Activated naive CD4-positive, alpha-beta T cell treated with anti-CD3 and anti-CD28 coated beads for 36 hours (primary cell): Measurements from ENCODE around the gene SLC23A3. TPM values are rescaled to one million over a fixed set of nuclear protein-coding genes. Genes with fewer than 3 reads are reported as not detected.
A peak's percentile ranks its signal among the peaks of the same experiment; 100 is the strongest.
"Not testable (repeated sequence)": the region's sequence is repeated elsewhere in the genome, so short reads cannot be mapped to it uniquely, and the experiment has no call there.

Source experiments
- CTCF ChIA-PET: fragments of 350-600 bp; sonication (Branson Sonifier 250); formaldehyde crosslinking; loops from one replicate; lab custom pipeline; 2021; ENCODE audit warnings: antibody characterized with exemption; lab: Charles Lee
- DNase-seq: peaks from one replicate; pipeline ENCODE4 v3.0.0-alpha.2; 2020
- H3K27ac Mint-ChIP-seq: one replicate; pipeline ENCODE4 v1.8.0; 2021; ENCODE audit warnings: mild to moderate bottlenecking, mixed read lengths
- H3K27me3 Mint-ChIP-seq: one replicate; pipeline ENCODE4 v1.8.0; 2021; ENCODE audit warnings: low read depth, mixed read lengths
- H3K36me3 Mint-ChIP-seq: one replicate; pipeline ENCODE4 v1.8.0; 2021; ENCODE audit warnings: low read depth, mixed read lengths
- H3K4me1 Mint-ChIP-seq: one replicate; pipeline ENCODE4 v1.8.0; 2021; ENCODE audit warnings: low read depth, mixed read lengths
- H3K4me3 Mint-ChIP-seq: one replicate; pipeline ENCODE4 v1.8.0; 2021; ENCODE audit warnings: mild to moderate bottlenecking, moderate library complexity, mixed read lengths
- H3K9me3 Mint-ChIP-seq: one replicate; pipeline ENCODE4 v1.8.0; 2021; ENCODE audit warnings: mixed read lengths
- intact Hi-C: fragments of 100-400 bp; cut with micrococcal nuclease; formaldehyde crosslinking; loops from one replicate; pipeline ENCODE4 v1.15.1; 2023
- total RNA-seq, 2 experiments: library from RNA; stranded (reverse); gene quantifications; one replicate each; pipeline ENCODE4 v1.2.3, GENCODE V29; 2021

The SLC23A3 gene
- total RNA-seq, 2 experiments from 2014 or later = 0.84 to 0.95 TPM

DNA sequence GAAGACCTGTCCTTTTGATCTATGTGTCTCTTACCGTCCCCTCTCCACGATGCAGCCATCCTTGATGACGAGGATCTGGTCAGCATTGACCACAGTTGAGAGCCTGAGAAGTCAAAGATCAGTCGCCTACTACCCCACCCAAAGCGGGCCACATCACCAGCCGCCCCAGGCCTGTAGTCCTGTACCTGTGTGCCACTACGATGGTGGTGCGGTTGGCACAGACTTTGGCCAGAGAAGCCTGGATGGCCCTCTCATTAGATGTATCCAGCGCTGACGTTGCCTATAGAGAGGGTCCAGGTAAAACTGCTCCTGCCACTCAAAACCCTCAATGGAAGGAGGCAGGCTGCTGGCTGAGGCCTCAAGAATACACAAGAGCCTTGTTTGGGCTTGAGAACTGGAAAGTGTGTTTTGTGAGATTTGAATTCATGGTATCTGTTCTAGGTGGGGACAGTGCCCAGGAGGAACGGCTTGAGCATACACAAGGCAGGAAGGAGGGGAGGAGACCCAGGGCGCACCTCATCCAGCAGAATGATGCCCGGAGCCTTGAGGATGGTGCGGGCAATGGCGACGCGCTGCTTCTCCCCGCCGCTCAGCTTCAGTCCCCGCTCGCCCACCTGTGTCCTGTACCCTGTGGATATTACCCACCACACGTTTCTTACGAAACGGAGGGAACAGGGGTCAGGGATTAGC, 40.5 kb upstream of the SLC23A3 start:
- no peak overlapping the region for H3K4me3 Mint-ChIP-seq
- H3K9me3 Mint-ChIP-seq = no peaks in the 10 kb centered on the region
- no peak overlapping the region for H3K27ac Mint-ChIP-seq
- DNase-seq = no peak
- CTCF ChIA-PET = interaction anchor here (0.5 to 2.1 kb wide), 2 partner anchors 34 to 39 kb away, joined by 3 to 7 read pairs; partner anchors contain the start of gene CNPPD1
- H3K4me1 Mint-ChIP-seq = peaks cover 32% of the 10 kb centered on the region
- H3K27me3 Mint-ChIP-seq = no peaks in the 10 kb centered on the region
- peaks cover 18% of the 10 kb centered on the region for H3K36me3 Mint-ChIP-seq
- intact Hi-C loops = no loop called here

DNA sequence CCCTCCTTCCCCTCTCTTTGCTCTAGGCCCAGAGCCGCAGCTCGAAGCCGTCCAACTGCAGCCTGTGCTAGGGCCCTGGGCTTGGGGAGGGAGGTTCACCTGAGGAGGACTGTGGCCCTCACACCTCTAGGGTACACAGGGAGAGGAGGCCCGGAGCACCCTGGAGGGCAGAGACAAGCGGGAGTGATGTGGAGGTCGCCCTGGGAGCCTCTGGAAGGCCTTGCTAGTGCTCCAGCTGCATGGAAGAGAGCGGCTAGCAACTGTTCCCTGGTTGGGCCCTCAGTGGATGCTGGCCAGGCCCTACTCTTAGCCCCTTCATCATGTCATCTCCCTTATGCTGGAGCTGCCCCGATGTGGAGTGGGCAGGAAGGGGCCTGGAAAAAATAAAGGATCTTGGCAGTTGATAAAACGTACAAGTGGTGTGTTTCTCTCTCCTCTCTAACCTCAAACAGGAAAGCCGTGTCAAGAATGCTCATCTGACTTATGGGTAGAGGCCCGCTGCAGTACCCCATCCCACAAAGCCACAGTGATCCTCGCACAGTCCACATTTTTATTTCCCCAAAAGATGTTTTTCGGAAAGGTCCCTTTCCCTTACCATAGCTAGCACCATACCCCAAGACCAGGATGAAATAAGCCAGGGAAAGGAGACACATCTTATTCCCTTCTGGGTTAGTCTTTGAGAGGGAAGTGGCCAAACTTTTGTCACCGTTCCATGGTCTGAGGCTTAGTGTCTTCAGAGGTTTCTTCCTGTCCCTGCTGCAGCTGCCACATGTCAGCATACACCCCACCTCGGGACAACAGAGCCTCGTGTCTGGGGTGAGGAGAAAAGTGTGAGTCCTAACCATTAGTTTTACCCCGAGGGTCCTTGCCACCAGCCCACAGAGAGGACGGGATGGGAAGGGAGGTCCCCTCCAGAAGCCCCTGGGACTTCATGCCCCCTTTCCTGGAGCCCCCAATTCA, 39.7 kb upstream of the SLC23A3 start:
- no peak for DNase-seq
- Mint-ChIP-seq H3K27ac (peak overlapping the region; percentile 78), H3K4me3 (no peak overlapping the region), H3K36me3 (peaks cover 18% of the 10 kb centered on the region), H3K9me3 (peaks cover under 1% of the 10 kb centered on the region), H3K27me3 (no peaks in the 10 kb centered on the region), H3K4me1 (peaks cover 32% of the 10 kb centered on the region)
- CTCF ChIA-PET = interaction anchor here (1.0 to 4.0 kb wide), 4 partner anchors 35 to 86 kb away, joined by 3 to 21 read pairs (median 4); no protein-coding TSS in a partner anchor
- intact Hi-C loops = no loop called here

DNA sequence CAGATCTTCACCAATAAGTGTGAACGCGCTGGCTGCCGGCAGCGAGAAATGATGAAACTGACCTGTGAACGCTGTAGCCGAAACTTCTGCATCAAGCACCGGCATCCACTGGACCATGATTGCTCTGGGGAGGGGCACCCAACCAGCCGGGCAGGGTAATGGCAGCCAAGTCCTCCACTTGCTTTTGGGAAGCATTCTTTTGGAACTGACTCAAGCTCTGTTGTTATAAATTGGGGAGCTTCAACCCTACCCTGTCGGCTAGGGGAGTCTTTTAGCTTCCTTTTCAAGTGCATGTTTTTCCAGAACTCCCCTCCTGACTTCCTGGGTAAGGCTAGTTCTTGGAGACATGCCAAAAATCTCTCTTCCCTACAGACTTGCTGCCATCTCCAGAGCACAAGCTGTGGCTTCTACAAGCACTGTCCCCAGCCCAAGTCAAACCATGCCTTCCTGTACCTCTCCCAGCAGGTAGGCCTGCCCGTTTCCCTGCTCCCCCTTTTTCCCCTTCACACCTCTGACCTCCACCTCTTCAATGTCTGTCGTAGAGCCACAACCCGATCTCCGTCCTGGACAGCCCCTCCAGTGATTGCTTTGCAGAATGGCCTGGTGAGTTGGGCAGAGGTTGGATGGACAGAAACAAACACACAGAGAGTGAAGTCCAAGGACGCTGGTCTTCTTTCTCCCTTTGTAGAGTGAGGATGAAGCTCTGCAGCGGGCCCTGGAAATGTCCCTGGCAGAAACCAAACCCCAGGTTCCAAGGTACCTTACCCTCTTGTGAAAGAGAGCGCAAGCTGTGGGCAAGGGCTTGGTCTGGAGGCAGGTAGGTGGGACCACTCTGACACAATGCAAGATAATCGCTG, 38.3 kb upstream of the SLC23A3 start:
- peak overlapping the region; percentile 78 for H3K27ac Mint-ChIP-seq
- intact Hi-C loops = loop anchor here (1.0 to 2.0 kb wide), 2 partner anchors 11 to 179 kb away; partner anchors contain the start of gene DNPEP
- peaks cover 32% of the 10 kb centered on the region for H3K4me1 Mint-ChIP-seq
- peaks cover 3% of the 10 kb centered on the region for H3K9me3 Mint-ChIP-seq
- CTCF ChIA-PET = interaction anchor here (0.5 to 4.0 kb wide), 9 partner anchors 36 to 163 kb away, joined by 3 to 21 read pairs (median 4); partner anchors contain the start of gene DNAJB2
- no peaks in the 10 kb centered on the region for H3K27me3 Mint-ChIP-seq
- DNase-seq = no peak
- H3K4me3 Mint-ChIP-seq = peak overlapping the region; percentile 94
- peaks cover 13% of the 10 kb centered on the region for H3K36me3 Mint-ChIP-seq

DNA sequence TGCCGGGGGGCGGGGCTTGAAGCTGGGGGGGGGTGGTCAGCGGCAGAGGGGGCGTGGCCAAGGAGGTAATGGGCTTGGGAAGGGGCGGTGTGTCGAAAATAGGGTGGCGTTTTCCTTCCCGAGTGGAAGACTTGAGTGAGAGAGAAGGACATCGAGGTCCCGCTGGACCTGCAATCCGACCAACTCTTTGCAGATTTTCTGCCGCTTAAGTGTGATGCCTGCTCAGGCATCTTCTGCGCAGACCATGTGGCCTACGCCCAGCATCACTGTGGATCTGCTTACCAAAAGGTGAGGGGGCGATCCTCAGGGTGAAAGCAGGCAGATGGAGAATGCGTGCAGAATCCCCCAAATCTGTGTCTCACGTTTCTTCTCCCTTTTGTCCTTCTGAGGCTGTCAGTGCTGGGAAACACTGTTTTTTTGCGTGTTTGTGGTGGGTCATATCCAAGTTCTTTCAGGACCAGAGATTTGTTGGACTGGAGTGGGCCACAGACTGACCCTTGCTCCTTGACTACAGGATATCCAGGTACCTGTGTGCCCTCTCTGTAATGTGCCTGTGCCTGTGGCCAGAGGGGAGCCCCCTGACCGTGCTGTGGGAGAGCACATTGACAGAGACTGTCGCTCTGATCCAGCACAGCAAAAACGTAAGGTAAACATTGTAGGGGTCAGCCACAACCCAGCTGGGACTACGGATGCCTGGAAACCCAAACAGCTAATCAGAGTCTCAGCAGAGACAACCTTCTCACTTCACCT, 37.5 kb upstream of the SLC23A3 start:
- H3K4me1 Mint-ChIP-seq = peaks cover 32% of the 10 kb centered on the region

DNA sequence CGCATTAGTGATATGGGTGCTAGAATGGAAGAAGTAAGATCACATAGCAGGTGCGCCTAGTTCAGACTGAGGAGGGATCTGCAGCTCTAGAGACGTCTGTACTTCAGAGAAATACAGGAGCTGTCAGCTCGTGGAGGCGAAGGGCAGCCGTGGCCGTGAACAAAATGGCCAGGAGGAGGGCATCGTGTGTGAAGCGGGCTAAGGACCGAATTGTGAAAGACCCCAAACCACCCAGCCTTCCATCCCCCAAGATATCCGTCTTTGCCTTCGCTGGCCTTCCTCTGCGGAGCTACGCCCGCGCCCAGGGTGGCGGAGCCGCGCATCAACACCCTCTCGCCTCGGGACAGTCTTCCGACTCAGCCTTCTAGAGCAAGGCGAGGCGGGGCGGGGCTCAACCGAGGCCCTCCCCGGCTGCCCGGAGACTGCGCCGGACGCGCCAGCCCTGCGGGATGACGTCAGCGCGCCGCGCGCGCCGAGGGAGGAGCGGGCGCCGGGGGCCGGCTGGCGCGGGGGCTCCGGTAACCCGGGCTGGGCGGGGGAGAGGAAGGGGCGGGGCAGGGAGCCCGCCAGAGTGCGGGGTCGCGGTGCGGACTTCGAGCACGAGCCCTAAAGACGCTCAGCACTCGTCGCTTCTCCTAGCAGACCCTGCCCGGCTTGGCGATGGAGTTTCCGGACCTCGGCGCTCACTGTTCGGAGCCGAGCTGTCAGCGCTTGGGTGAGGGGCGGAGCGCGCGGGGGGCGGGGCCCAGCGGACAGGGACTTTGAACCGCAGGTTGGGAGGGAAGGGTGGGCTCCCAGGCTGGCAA, 36.7 kb upstream of the SLC23A3 start, which contains the start of gene ZFAND2B:
TSS of gene ZFAND2B (plus strand) at position 455 of the 806 bp plus-strand sequence. CDS start at position 661, 206 bp downstream.
- intact Hi-C loops = loop anchor here (1.0 to 2.0 kb wide), 8 partner anchors 13 to 638 kb away; partner anchors contain the start of genes ANKZF1, ATG9A, CNOT9 and DNAJB2

More for the DNA sequence above, 37.5 kb upstream of the SLC23A3 start:
- Mint-ChIP-seq H3K27me3 (no peaks in the 10 kb centered on the region), H3K27ac (peak overlapping the region; percentile 96), H3K4me3 (peak overlapping the region; percentile 94), H3K36me3 (peaks cover 13% of the 10 kb centered on the region), H3K9me3 (peaks cover 3% of the 10 kb centered on the region)
- intact Hi-C loops = loop anchor here (1.0 to 2.0 kb wide), 2 partner anchors 12 to 179 kb away; partner anchors contain the start of gene DNPEP
- no peak for DNase-seq
- CTCF ChIA-PET = interaction anchor here (0.5 to 4.0 kb wide), 15 partner anchors 24 to 166 kb away, joined by 3 to 21 read pairs (median 4); partner anchors contain the start of genes CNPPD1, DNAJB2, NHEJ1 and SLC23A3

DNA sequence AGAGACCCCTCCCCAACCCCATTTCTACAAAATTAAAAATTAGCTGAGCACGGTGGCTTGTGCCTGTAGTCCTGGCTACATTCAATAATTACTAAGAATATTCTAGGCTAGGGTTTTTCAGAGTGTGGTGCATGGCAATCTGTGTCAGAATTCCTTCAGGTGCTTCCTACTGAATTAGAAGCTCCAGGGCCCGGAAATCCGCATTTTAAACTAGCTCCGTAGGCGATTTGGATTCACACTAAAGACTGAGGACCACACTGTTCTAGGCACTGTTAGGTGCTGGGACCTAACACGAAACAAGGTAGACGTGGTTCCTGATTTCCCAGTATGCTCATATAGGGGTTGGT, 36.1 kb upstream of the SLC23A3 start:
- Mint-ChIP-seq H3K4me3 (peak overlapping the region; percentile 94), H3K9me3 (peaks cover 5% of the 10 kb centered on the region), H3K36me3 (peaks cover 9% of the 10 kb centered on the region), H3K27ac (peak overlapping the region; percentile 96), H3K27me3 (no peaks in the 10 kb centered on the region), H3K4me1 (peaks cover 29% of the 10 kb centered on the region)
- CTCF ChIA-PET = interaction anchor here (0.9 to 4.0 kb wide), 13 partner anchors 9 to 308 kb away, joined by 3 to 21 read pairs (median 5); partner anchors contain the start of genes CNPPD1, DNAJB2, NHEJ1 and SLC23A3
- intact Hi-C loops = loop anchor here (1.0 to 2.0 kb wide), 7 partner anchors 23 to 638 kb away; partner anchors contain the start of genes ANKZF1, ATG9A, CNOT9 and DNAJB2
- no peak for DNase-seq

More for the DNA sequence above, 36.7 kb upstream of the SLC23A3 start, which contains the start of gene ZFAND2B:
- Mint-ChIP-seq H3K36me3 (peaks cover 9% of the 10 kb centered on the region), H3K27ac (peak within 1 kb of the TSS; percentile 96), H3K4me3 (peak within 1 kb of the TSS; percentile 94), H3K4me1 (peaks cover 32% of the 10 kb centered on the region), H3K27me3 (no peaks in the 10 kb centered on the region), H3K9me3 (peaks cover 3% of the 10 kb centered on the region)
- CTCF ChIA-PET = interaction anchor here (0.6 to 4.0 kb wide), 14 partner anchors 10 to 309 kb away, joined by 3 to 21 read pairs (median 4); partner anchors contain the start of genes CNPPD1, DNAJB2, NHEJ1 and SLC23A3
- DNase-seq = peak; percentile 94

DNA sequence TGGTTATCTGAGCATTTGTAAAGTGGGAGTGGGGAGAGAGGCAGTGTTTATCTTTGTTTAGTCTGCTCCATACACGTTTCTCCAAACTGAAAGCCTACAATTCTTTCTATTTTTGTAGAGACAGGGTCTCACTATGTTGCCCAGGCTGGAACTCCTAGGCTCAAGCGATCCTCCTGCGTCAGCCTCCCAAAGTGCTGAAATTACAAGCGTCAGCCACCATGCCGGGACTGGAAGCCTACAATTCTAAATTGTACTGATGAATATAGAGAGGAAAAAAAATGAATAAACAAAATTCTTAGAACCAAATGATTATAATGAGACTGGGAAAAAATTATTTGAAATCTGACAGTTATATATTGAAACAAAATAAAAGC, 35.3 kb upstream of the SLC23A3 start:
- CTCF ChIA-PET = interaction anchor here (0.6 kb wide), 1 partner anchor 109 kb away, joined by 3 read pairs; no protein-coding TSS in a partner anchor
- H3K9me3 Mint-ChIP-seq = peaks cover 7% of the 10 kb centered on the region
- intact Hi-C loops = no loop called here
- H3K27ac Mint-ChIP-seq = peak overlapping the region; percentile 30
- peaks cover 9% of the 10 kb centered on the region for H3K36me3 Mint-ChIP-seq
- peaks cover 32% of the 10 kb centered on the region for H3K4me1 Mint-ChIP-seq
- H3K4me3 Mint-ChIP-seq = peak overlapping the region; percentile 32
- no peak for DNase-seq
- H3K27me3 Mint-ChIP-seq = no peaks in the 10 kb centered on the region

DNA sequence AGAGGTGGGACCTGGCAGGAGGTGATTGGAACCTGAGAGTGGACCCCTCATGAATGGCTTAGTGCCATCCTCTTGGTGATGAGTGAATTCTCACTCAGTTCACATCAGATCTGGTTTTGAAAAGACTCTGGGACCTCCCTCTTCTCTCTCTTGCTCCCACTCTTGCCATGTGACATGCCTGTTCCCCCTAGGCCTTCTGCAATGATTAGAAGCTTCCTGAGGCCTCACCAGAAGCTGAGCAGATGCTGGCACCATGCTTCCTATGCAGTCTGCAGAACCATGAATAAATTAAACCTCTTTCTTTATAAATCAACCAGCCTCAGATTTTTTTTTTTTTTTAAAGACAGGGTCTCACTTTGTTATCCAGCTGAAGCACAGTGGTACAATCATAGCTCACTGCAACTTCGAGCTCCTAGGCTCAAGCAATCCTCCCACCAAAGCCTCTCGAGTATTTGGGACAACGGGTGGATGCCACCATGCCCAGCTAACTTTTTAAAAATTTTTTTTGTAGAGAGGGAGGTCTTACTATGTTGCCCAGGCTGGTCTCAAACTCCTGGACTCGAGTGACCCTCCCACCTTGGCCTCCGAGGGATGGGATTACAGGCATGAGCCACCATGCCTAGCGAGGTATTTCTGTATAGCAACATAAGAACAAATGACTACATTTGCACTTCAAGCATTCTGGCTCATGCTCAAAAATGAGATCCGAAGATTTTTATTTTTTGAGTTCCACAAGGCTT, 34.8 kb upstream of the SLC23A3 start:
- intact Hi-C loops = no loop called here
- Mint-ChIP-seq H3K4me1 (peaks cover 29% of the 10 kb centered on the region), H3K27ac (no peak overlapping the region), H3K27me3 (no peaks in the 10 kb centered on the region), H3K4me3 (no peak overlapping the region), H3K9me3 (peaks cover 7% of the 10 kb centered on the region), H3K36me3 (peaks cover 9% of the 10 kb centered on the region)
- no peak for DNase-seq
- CTCF ChIA-PET = interaction anchor here (0.6 kb wide), 1 partner anchor 12 kb away, joined by 3 read pairs; no protein-coding TSS in a partner anchor

DNA sequence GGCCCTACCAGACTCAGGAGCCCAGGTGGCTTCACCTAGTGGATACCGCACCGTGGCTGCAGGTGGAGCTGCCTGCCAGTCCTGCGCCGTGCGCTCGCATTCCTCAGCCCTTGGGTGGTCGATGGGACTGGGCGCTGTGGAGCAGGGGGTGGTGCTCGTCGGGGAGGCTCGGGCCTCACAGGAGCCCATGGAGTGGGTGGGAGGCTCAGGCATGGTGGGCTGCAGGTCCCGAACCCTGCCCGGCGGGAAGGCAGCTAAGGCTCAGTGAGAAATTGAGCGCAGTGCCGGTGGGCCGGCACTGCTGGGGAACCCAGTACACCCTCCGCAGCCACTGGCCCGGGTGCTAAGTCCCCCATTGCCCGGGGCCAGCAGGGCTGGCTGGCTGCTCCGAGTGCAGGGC, 31.5 kb upstream of the SLC23A3 start:
- H3K9me3 Mint-ChIP-seq, H3K36me3 Mint-ChIP-seq, intact Hi-C loops, H3K27me3 Mint-ChIP-seq, H3K4me3 Mint-ChIP-seq, DNase-seq, H3K27ac Mint-ChIP-seq: not testable (repeated sequence)
- H3K4me1 Mint-ChIP-seq = peaks cover 12% of the 10 kb centered on the region
- CTCF ChIA-PET = interaction anchor here (1.0 to 1.9 kb wide), 5 partner anchors 20 to 94 kb away, joined by 3 to 6 read pairs (median 5); no protein-coding TSS in a partner anchor
